ENCODE data around the gene METTL9. TPM values are rescaled to one million over a fixed set of nuclear protein-coding genes. Genes with fewer than 3 reads are reported as not detected.

Gene METTL9
- total and polyA plus RNA-seq, 9 of the 15 experiments (the other 6 are each of a cell fraction or from before 2014, with no cell fraction given) = 12.2 to 107 (median 79.1) TPM

DNA sequence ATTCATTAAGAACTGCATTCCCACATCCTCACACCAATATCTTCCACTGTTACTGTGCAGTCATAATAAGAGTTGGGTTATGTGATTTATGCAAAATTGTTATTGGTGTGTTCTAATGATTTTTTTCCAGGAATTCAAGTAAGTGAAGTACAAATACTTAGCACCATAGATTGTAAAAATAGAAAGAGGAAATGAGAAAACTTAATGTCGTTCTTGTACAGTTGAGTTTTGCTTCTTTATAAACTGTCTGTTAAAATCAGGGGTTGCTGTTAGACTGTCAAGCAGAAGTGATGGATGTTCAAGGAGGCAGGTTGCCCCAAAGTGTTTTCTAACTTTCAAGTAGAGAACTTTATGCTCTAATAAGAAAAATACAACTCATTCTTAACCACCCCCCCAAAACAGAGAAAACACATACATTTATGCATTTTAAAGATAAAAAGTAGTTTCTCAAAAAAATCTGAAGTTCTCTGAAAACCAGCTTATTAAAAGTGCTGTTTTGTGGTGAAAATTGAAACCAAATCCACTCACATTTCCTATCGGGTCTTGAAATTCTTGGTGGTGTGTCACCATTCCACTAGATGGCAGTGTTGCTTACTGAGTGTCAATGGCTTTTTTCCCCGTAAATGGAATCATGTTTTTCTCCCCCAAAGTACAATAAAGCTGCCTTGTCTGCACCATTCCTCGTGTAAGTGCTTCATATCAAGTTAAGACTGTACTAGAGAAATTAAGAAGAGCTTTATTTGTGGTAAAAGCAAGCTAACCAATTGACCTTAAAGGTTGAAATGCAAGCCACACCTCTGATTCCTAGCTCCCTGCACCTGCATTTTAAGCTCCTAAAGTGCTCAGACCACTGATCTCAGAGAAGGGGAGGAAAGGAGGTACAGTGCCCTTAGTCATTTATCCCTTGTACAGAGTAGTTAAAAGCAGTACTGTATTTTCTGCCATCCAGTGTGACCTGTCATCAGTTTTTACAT is 57.7 kb downstream of the METTL9 start (continued):
- TF ChIP-seq ZNF655 (CRISPR knock-in tag; IDR thresholded peaks at IDR 0.05) (no peak), FOXK1 (CRISPR knock-in tag; IDR thresholded peaks at IDR 0.05; ENCODE audit: borderline replicate concordance) (no peak), TCF3 (CRISPR knock-in tag; IDR thresholded peaks at IDR 0.05) (no peak), POLR2H (tag; IDR thresholded peaks at IDR 0.05; ENCODE audit: low read depth) (peak; percentile 42; the same call in 1 of the 2 replicates), DEAF1 (CRISPR knock-in tag; IDR thresholded peaks at IDR 0.05) (peak; percentile 38; the same call in 1 of the 2 replicates), SMC3 (conservative IDR thresholded peaks at IDR 0.05; ENCODE audit: insufficient read depth, low read depth, low read length) (peak; percentile 60), NR2C1 (IDR thresholded peaks at IDR 0.05) (no peak), NR2C1 (tag; IDR thresholded peaks at IDR 0.05) (no peak), TAL1 (IDR thresholded peaks at IDR 0.05) (no peak), EP300 (IDR thresholded peaks at IDR 0.05; ENCODE audit: low read length) (no peak), TAF7 (tag; IDR thresholded peaks at IDR 0.05) (no peak), MEIS2 (IDR thresholded peaks at IDR 0.05; ENCODE audit: partially characterized antibody) (peak; percentile 57), CREBBP (IDR thresholded peaks at IDR 0.05; ENCODE audit: low read depth, low read length) (no peak), HNRNPL (IDR thresholded peaks at IDR 0.05; ENCODE audit: low read depth, low read length) (no peak), MTA1 (IDR thresholded peaks at IDR 0.05; ENCODE audit: borderline replicate concordance) (no peak), RUNX1 (IDR thresholded peaks at IDR 0.05; ENCODE audit: low read depth) (no peak), GTF2E2 (tag; IDR thresholded peaks at IDR 0.05) (no peak), CEBPG (CRISPR knock-in tag; IDR thresholded peaks at IDR 0.05) (no peak), CEBPG (tag; conservative IDR thresholded peaks at IDR 0.05 in 1 of 2, IDR thresholded peaks at IDR 0.05 in 1 of 2) (no peak), ZNF311 (CRISPR knock-in tag; IDR thresholded peaks at IDR 0.05) (no peak), CBX8 (IDR thresholded peaks at IDR 0.05; ENCODE audit: borderline replicate concordance, extremely low read depth, low read depth, low read length, poor library complexity, severe bottlenecking) (no peak), ZNF41 (CRISPR knock-in tag; conservative IDR thresholded peaks at IDR 0.05) (no peak)
- TF ChIP-seq, protein P1, sequence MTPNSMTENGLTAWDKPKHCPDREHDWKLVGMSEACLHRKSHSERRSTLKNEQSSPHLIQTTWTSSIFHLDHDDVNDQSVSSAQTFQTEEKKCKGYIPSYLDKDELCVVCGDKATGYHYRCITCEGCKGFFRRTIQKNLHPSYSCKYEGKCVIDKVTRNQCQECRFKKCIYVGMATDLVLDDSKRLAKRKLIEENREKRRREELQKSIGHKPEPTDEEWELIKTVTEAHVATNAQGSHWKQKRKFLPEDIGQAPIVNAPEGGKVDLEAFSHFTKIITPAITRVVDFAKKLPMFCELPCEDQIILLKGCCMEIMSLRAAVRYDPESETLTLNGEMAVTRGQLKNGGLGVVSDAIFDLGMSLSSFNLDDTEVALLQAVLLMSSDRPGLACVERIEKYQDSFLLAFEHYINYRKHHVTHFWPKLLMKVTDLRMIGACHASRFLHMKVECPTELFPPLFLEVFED (CRISPR knock-in tag; conservative IDR thresholded peaks at IDR 0.05) = no peak

Measured in K562 (cell line).